Measurements from ENCODE around the gene SHKBP1. TPM values are rescaled to one million over a fixed set of nuclear protein-coding genes. Genes with fewer than 3 reads are reported as not detected.

SHKBP1 gene
- total and polyA plus RNA-seq, 2 of the 13 experiments (the other 11 are each of a cell fraction or from before 2014, with no cell fraction given) = 16.2 to 17.4 TPM

- in situ Hi-C loops (cut with HindIII; ENCODE audit: extremely low pct_ligation_motif_present, low pct_unique_long_range_greater_than_20kb) (no loop called here), intact Hi-C loops (cut with micrococcal nuclease; ENCODE audit: unreplicated experiment) (no loop called here)
- TF ChIP-seq, protein P1, sequence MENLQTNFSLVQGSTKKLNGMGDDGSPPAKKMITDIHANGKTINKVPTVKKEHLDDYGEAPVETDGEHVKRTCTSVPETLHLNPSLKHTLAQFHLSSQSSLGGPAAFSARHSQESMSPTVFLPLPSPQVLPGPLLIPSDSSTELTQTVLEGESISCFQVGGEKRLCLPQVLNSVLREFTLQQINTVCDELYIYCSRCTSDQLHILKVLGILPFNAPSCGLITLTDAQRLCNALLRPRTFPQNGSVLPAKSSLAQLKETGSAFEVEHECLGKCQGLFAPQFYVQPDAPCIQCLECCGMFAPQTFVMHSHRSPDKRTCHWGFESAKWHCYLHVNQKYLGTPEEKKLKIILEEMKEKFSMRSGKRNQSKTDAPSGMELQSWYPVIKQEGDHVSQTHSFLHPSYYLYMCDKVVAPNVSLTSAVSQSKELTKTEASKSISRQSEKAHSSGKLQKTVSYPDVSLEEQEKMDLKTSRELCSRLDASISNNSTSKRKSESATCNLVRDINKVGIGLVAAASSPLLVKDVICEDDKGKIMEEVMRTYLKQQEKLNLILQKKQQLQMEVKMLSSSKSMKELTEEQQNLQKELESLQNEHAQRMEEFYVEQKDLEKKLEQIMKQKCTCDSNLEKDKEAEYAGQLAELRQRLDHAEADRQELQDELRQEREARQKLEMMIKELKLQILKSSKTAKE (CRISPR knock-in tag; IDR thresholded peaks at IDR 0.05; ENCODE audit: borderline replicate concordance) = no peak
- TF ChIP-seq BORCS8-MEF2B (CRISPR knock-in tag; IDR thresholded peaks at IDR 0.05) (no peak), MZF1 (CRISPR knock-in tag; IDR thresholded peaks at IDR 0.05; ENCODE audit: borderline replicate concordance) (no peak), ZNF660 (CRISPR knock-in tag; IDR thresholded peaks at IDR 0.05; ENCODE audit: borderline replicate concordance, low read depth) (no peak), CC2D1A (CRISPR knock-in tag; IDR thresholded peaks at IDR 0.05) (no peak)
- BruUV-seq (replicated peaks) = no TSS peak
- H3K4me1 ChIP-seq (ENCODE audit: insufficient read depth, low read length) = peaks cover 11% of the 10 kb centered on the region
- FAIRE-seq (no peak), DNase-seq (ENCODE audit: low spot score) (no peak), ATAC-seq (no peak)
- no peak overlapping the region for H3K4me3 ChIP-seq (replicated peaks in 1 of 3; ENCODE audit: insufficient read depth in 1 of 3, low read depth in 2 of 3, low read length in 3 of 3)
- no peaks in the 10 kb centered on the region for H3K27me3 ChIP-seq (ENCODE audit: control insufficient read depth in 1 of 2, insufficient read depth in 2 of 2, low read length in 2 of 2)
- H3K27ac ChIP-seq (ENCODE audit: extremely low read length, insufficient read depth, low read length) = no peak overlapping the region
- H3K79me2 ChIP-seq (ENCODE audit: insufficient read depth, low read length) = no peaks in the 10 kb centered on the region
- H3K4me2 ChIP-seq (ENCODE audit: low read depth, low read length) = no peak overlapping the region
- H3K9me3 ChIP-seq (ENCODE audit: low read length) = no peaks in the 10 kb centered on the region
- no peak overlapping the region for H3K9ac ChIP-seq (ENCODE audit: insufficient read depth, low read depth, low read length)
- POLR2A ChIA-PET = interaction anchor here (1.1 to 1.9 kb wide), 2 partner anchors 10 to 23 kb away, joined by 3 to 4 read pairs; no protein-coding TSS in a partner anchor
- CTCF ChIA-PET (ENCODE audit: low intra/inter-chr PET ratio, low total read pairs) = no interaction called here
- H3K36me3 ChIP-seq (replicated peaks in 1 of 2; ENCODE audit: control insufficient read depth in 1 of 2, insufficient read depth in 2 of 2, low read length in 2 of 2) = 0 out of 5 replicates have a peak, but pooled peaks cover 0 to 1% of the 10 kb centered on the region in 2 experiments
- 99% methylated on average over 9 of the region's 13 CpGs for WGBS (ENCODE audit: low lambda C conversion rate)
- H4K20me1 ChIP-seq (ENCODE audit: insufficient read depth, low read length) = no peaks in the 10 kb centered on the region
- H2AFZ ChIP-seq (ENCODE audit: low read length) = no peak overlapping the region
Observed at GRCh38 chr19:40580619-40581018, 3.9 kb downstream of the SHKBP1 start.

DNA sequence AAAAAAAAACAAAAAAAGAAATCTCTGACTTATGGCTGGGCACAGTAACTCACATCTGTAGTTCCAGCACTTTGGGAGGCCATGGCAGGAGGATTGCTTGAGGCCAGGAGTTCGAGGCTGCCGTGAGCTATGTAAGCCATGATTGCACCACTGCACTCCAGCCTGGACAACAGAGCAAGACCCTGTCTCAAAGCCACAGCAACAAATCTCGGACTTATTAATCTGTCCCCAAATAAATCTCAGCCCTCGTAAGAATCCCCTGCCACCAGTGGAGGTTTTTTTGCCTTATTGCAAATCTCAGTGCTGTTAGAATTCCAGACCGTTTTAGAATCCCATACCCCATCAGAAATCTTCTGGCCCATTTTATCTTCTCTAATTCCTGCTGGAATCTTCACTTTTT, 4.9 kb downstream of the SHKBP1 start:
- Histone ChIP-seq H3K4me2 (ENCODE audit: low read depth, low read length) (no peak overlapping the region), H3K27ac (ENCODE audit: extremely low read length, insufficient read depth, low read length) (no peak overlapping the region), H3K27me3 (ENCODE audit: control insufficient read depth in 1 of 2, insufficient read depth in 2 of 2, low read length in 2 of 2) (no peaks in the 10 kb centered on the region), H3K36me3 (replicated peaks in 1 of 2; ENCODE audit: control insufficient read depth in 1 of 2, insufficient read depth in 2 of 2, low read length in 2 of 2) (0 out of 5 replicates have a peak, but pooled peaks cover 0 to 1% of the 10 kb centered on the region in 2 experiments), H2AFZ (ENCODE audit: low read length) (no peak overlapping the region), H3K9me3 (ENCODE audit: low read length) (no peaks in the 10 kb centered on the region), H3K9ac (ENCODE audit: insufficient read depth, low read depth, low read length) (no peak overlapping the region), H4K20me1 (ENCODE audit: insufficient read depth, low read length) (no peaks in the 10 kb centered on the region), H3K4me1 (ENCODE audit: insufficient read depth, low read length) (peaks cover 11% of the 10 kb centered on the region), H3K79me2 (ENCODE audit: insufficient read depth, low read length) (no peaks in the 10 kb centered on the region), H3K4me3 (replicated peaks in 1 of 3; ENCODE audit: insufficient read depth in 1 of 3, low read depth in 2 of 3, low read length in 3 of 3) (no peak overlapping the region)
- DNase-seq (ENCODE audit: low spot score) (no peak), ATAC-seq (no peak), FAIRE-seq (no peak)
- in situ Hi-C loops (cut with HindIII; ENCODE audit: extremely low pct_ligation_motif_present, low pct_unique_long_range_greater_than_20kb) = no loop called here
- no peak for TF ChIP-seq CENPX (CRISPR knock-in tag; IDR thresholded peaks at IDR 0.05)
- TF ChIP-seq ZFP82 (CRISPR knock-in tag; IDR thresholded peaks at IDR 0.05; ENCODE audit: borderline replicate concordance) = no peak
- TF ChIP-seq HNRNPUL1 (IDR thresholded peaks at IDR 0.05; ENCODE audit: low read depth, low read length) = no peak
- TF ChIP-seq KLF16 (CRISPR knock-in tag; IDR thresholded peaks at IDR 0.05) = no peak
- TF ChIP-seq CBX2 (IDR thresholded peaks at IDR 0.05; ENCODE audit: low read depth, low read length) = no peak
- TF ChIP-seq CBX2 (CRISPR knock-in tag; IDR thresholded peaks at IDR 0.05; ENCODE audit: low read depth) = no peak
- no peak for TF ChIP-seq ZMYM3 (CRISPR knock-in tag; IDR thresholded peaks at IDR 0.05)
- TF ChIP-seq, protein P2, sequence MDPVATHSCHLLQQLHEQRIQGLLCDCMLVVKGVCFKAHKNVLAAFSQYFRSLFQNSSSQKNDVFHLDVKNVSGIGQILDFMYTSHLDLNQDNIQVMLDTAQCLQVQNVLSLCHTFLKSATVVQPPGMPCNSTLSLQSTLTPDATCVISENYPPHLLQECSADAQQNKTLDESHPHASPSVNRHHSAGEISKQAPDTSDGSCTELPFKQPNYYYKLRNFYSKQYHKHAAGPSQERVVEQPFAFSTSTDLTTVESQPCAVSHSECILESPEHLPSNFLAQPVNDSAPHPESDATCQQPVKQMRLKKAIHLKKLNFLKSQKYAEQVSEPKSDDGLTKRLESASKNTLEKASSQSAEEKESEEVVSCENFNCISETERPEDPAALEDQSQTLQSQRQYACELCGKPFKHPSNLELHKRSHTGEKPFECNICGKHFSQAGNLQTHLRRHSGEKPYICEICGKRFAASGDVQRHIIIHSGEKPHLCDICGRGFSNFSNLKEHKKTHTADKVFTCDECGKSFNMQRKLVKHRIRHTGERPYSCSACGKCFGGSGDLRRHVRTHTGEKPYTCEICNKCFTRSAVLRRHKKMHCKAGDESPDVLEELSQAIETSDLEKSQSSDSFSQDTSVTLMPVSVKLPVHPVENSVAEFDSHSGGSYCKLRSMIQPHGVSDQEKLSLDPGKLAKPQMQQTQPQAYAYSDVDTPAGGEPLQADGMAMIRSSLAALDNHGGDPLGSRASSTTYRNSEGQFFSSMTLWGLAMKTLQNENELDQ (CRISPR knock-in tag; IDR thresholded peaks at IDR 0.05; ENCODE audit: borderline replicate concordance) = no peak
- no peak for TF ChIP-seq U2AF1 (optimal IDR thresholded peaks at IDR 0.05; ENCODE audit: low read depth, low read length)
- no TSS peak for BruUV-seq (replicated peaks)
- ChIA-PET POLR2A (interaction anchor here (1.1 to 1.9 kb wide), 2 partner anchors 11 to 22 kb away, joined by 3 to 4 read pairs; no protein-coding TSS in a partner anchor), CTCF (ENCODE audit: low intra/inter-chr PET ratio, low total read pairs) (no interaction called here)
- intact Hi-C loops (cut with micrococcal nuclease; ENCODE audit: unreplicated experiment) = no loop called here
- WGBS (ENCODE audit: low lambda C conversion rate) = 94% methylated on average over 5 of the region's 5 CpGs
